A673 (cell line): ENCODE results near the gene DNM1.

Source experiments
- CTCF ChIP-seq: fragments of 300-800, 200-600 bp; sonication (generic); conservative IDR thresholded peaks from 2 replicates; pipeline ENCODE4 v1.5.1; 2017; ENCODE audit warnings: low read depth, mild to moderate bottlenecking, antibody characterized with exemption, low read length, moderate library complexity, mixed read lengths
- EZH2 ChIP-seq: fragments of 200-600 bp; sonication (generic); IDR thresholded peaks from 2 replicates; pipeline ENCODE4 v1.6.1; 2017; ENCODE audit warnings: borderline replicate concordance, low read depth, mild to moderate bottlenecking, mixed read lengths, antibody characterized with exemption, low read length; ENCODE audit not compliant: poor library complexity, severe bottlenecking

DNA sequence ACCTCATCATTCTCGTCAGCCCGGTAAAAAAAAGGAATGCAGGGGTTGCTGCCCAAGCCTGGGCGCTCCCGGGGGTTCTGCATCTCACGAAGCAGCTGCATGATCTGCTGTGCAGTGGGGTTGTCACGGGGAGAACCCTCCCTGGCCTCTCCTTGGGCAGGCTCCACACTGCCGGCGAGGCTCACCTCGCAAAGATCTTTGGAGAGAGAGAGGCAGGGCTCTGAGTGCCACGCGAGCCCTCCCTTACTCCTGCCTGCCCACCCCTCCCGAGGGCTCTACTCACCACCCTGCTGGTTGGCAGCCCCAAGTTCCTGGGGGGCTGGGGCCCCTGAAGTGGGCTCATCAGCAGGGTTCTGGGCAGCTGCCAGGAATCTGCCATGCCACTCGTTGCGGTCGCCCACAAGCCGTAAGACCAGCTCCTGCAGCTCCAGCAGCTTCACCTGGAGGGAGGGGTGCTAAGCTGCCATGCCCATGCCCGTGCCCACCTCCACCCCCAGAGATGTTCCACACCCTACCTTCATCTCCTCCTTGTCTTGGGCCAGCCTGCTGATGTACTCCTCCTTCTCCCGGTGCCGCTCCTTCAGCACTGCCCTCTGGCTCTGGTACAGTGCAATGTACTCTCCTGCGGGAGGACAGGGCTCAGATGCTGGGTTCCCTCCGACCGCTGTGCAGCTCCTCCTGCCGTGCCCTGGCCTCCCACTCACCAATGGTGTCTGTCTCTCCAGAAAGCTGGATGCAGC is 54.1 kb downstream of the DNM1 start:
- TF ChIP-seq EZH2 = no peak
- no peak for TF ChIP-seq CTCF
